Measurements from ENCODE around the gene SGMS1. TPM values are rescaled to one million over a fixed set of nuclear protein-coding genes. Genes with fewer than 3 reads are reported as not detected.

SGMS1 gene
- total and polyA plus RNA-seq, 2 donors from 2014 or later: 13.6 to 100 TPM

GRCh38 chr10:50624866-50625501, 1.2 kb upstream of the SGMS1 start:
- H3K27ac ChIP-seq (ENCODE audit: low read depth in 2 of 2, low read length in 2 of 2): peak overlapping the region; percentile 99 to 100
- TF ChIP-seq, protein P1, sequence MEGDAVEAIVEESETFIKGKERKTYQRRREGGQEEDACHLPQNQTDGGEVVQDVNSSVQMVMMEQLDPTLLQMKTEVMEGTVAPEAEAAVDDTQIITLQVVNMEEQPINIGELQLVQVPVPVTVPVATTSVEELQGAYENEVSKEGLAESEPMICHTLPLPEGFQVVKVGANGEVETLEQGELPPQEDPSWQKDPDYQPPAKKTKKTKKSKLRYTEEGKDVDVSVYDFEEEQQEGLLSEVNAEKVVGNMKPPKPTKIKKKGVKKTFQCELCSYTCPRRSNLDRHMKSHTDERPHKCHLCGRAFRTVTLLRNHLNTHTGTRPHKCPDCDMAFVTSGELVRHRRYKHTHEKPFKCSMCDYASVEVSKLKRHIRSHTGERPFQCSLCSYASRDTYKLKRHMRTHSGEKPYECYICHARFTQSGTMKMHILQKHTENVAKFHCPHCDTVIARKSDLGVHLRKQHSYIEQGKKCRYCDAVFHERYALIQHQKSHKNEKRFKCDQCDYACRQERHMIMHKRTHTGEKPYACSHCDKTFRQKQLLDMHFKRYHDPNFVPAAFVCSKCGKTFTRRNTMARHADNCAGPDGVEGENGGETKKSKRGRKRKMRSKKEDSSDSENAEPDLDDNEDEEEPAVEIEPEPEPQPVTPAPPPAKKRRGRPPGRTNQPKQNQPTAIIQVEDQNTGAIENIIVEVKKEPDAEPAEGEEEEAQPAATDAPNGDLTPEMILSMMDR (IDR thresholded peaks at IDR 0.05; ENCODE audit: borderline replicate concordance, extremely low read depth, insufficient read depth): peak; percentile 46
- peaks cover 0 to 9% (median 7%) of the 10 kb centered on the region in 3 donors for H3K4me1 ChIP-seq (ENCODE audit: control insufficient read depth in 2 of 3, insufficient read depth in 2 of 3, low read depth in 1 of 3, low read length in 3 of 3)
- no peaks in the 10 kb centered on the region for H3K36me3 ChIP-seq (ENCODE audit: control insufficient read depth in 2 of 3, insufficient read depth in 3 of 3, low read length in 3 of 3)
- no peaks in the 10 kb centered on the region for H3K27me3 ChIP-seq (ENCODE audit: control insufficient read depth, insufficient read depth, low read length)
- no peak for FAIRE-seq
- peak overlapping the region; percentile 57 to 98 (median 71) for H3K9ac ChIP-seq (ENCODE audit: low read length in 3 of 3)
- peak in 3 of 5 donors; percentile 84 to 92 (median 88) for DNase-seq
- peak overlapping the region; percentile 85 to 92 (median 88) for H3K4me3 ChIP-seq (ENCODE audit: low read length in 3 of 3)
- intact Hi-C loops (cut with DNase I): no loop called here
- no peaks in the 10 kb centered on the region for H3K9me3 ChIP-seq (ENCODE audit: control insufficient read depth in 2 of 3, insufficient read depth in 1 of 3, low read length in 3 of 3)

GRCh38 chr10:50624413-50624865, 683 bp upstream of the SGMS1 start:
- Histone ChIP-seq H3K27me3 (ENCODE audit: control insufficient read depth, insufficient read depth, low read length) (no peaks in the 10 kb centered on the region), H3K4me3 (ENCODE audit: low read length in 3 of 3) (peak overlapping the region; percentile 85 to 92 (median 88)), H3K9ac (ENCODE audit: low read length in 3 of 3) (peak overlapping the region; percentile 73 to 100 (median 98)), H3K4me1 (ENCODE audit: control insufficient read depth in 2 of 3, insufficient read depth in 2 of 3, low read depth in 1 of 3, low read length in 3 of 3) (peaks cover 0 to 11% (median 7%) of the 10 kb centered on the region in 3 donors), H3K36me3 (ENCODE audit: control insufficient read depth in 2 of 3, insufficient read depth in 3 of 3, low read length in 3 of 3) (no peaks in the 10 kb centered on the region), H3K9me3 (ENCODE audit: control insufficient read depth in 2 of 3, insufficient read depth in 1 of 3, low read length in 3 of 3) (no peaks in the 10 kb centered on the region), H3K27ac (ENCODE audit: low read depth in 2 of 2, low read length in 2 of 2) (peak overlapping the region; percentile 99 to 100)
- DNase-seq (peak; percentile 98 to 99 (median 98)), FAIRE-seq (no peak)
- TF ChIP-seq, protein P1 (IDR thresholded peaks at IDR 0.05; ENCODE audit: borderline replicate concordance, extremely low read depth, insufficient read depth): no peak
- intact Hi-C loops (cut with DNase I): no loop called here

GRCh38 chr10:50622706-50623662, 772 bp downstream of the SGMS1 start:
- Histone ChIP-seq H3K9ac (ENCODE audit: low read length in 3 of 3) (peak overlapping the region; percentile 31 to 83 (median 66)), H3K4me1 (ENCODE audit: control insufficient read depth in 2 of 3, insufficient read depth in 2 of 3, low read depth in 1 of 3, low read length in 3 of 3) (peaks cover 0 to 19% (median 7%) of the 10 kb centered on the region in 3 donors), H3K27ac (ENCODE audit: low read depth in 2 of 2, low read length in 2 of 2) (peak overlapping the region; percentile 99 to 100), H3K27me3 (ENCODE audit: control insufficient read depth, insufficient read depth, low read length) (no peaks in the 10 kb centered on the region), H3K4me3 (ENCODE audit: low read length in 3 of 3) (peak overlapping the region; percentile 74 to 92 (median 77)), H3K9me3 (ENCODE audit: control insufficient read depth in 2 of 3, insufficient read depth in 1 of 3, low read length in 3 of 3) (no peaks in the 10 kb centered on the region), H3K36me3 (ENCODE audit: control insufficient read depth in 2 of 3, insufficient read depth in 3 of 3, low read length in 3 of 3) (no peaks in the 10 kb centered on the region)
- DNase-seq (peak; percentile 44 to 87 (median 77)), FAIRE-seq (no peak)
- TF ChIP-seq, protein P1 (IDR thresholded peaks at IDR 0.05; ENCODE audit: borderline replicate concordance, extremely low read depth, insufficient read depth): no peak
- intact Hi-C loops (cut with DNase I): no loop called here
